ENCODE data around the gene FUBP3.
"Not testable (repeated sequence)": the region's sequence is repeated elsewhere in the genome, so short reads cannot be mapped to it uniquely, and the experiment has no call there.

FUBP3 gene

GRCh38 chr9:130556396-130557076, 22.8 kb upstream of the FUBP3 start:
- DNase-seq = no peak

GRCh38 chr9:130557077-130557468, 22.3 kb upstream of the FUBP3 start:
- DNase-seq = no peak

GRCh38 chr9:130561056-130561455, 18.3 kb upstream of the FUBP3 start:
- DNase-seq = no peak

- not testable (repeated sequence) for DNase-seq
These were observed 16.9 kb upstream of the FUBP3 start for GRCh38 chr9:130562525-130562924.

GRCh38 chr9:130563797-130564196, 15.6 kb upstream of the FUBP3 start:
- DNase-seq = no peak

- no peak for DNase-seq
These were observed 13.6 kb upstream of the FUBP3 start for GRCh38 chr9:130565792-130566191.

- DNase-seq = no peak
These were observed 9.2 kb upstream of the FUBP3 start for GRCh38 chr9:130570208-130570607.

- DNase-seq = no peak
These were observed 3.9 kb upstream of the FUBP3 start for GRCh38 chr9:130575514-130575913.

GRCh38 chr9:130576176-130576575, 3.2 kb upstream of the FUBP3 start:
- DNase-seq = no peak

GRCh38 chr9:130579738-130580463, 524 bp downstream of the FUBP3 start:
- DNase-seq = no peak

- DNase-seq = no peak
These were observed 2.4 kb downstream of the FUBP3 start for GRCh38 chr9:130581766-130582165.

GRCh38 chr9:130583271-130583670, 3.9 kb downstream of the FUBP3 start:
- no peak for DNase-seq

- DNase-seq = no peak
These were observed 8.5 kb downstream of the FUBP3 start for GRCh38 chr9:130587921-130588320.

GRCh38 chr9:130588416-130588815, 9.0 kb downstream of the FUBP3 start:
- no peak for DNase-seq

- DNase-seq = no peak
These were observed 10.4 kb downstream of the FUBP3 start for GRCh38 chr9:130589754-130590153.

GRCh38 chr9:130590305-130590704, 10.9 kb downstream of the FUBP3 start:
- DNase-seq = no peak

- DNase-seq = no peak
These were observed 13.6 kb downstream of the FUBP3 start for GRCh38 chr9:130593020-130593419.

GRCh38 chr9:130597228-130597627, 17.9 kb downstream of the FUBP3 start:
- no peak for DNase-seq

GRCh38 chr9:130598188-130598587, 18.8 kb downstream of the FUBP3 start:
- DNase-seq = no peak

GRCh38 chr9:130599625-130600024, 20.2 kb downstream of the FUBP3 start:
- DNase-seq = no peak

- DNase-seq = no peak
These were observed 21.7 kb downstream of the FUBP3 start for GRCh38 chr9:130601100-130601499.

- no peak for DNase-seq
These were observed 24.9 kb downstream of the FUBP3 start for GRCh38 chr9:130604295-130604694.

- no peak for DNase-seq
These were observed 27.7 kb downstream of the FUBP3 start for GRCh38 chr9:130606887-130607600.

All from activated CD4-positive, alpha-beta T cell treated with anti-CD3 and anti-CD28 coated beads, Interleukin-2, amount 50 U/mL, for 4 hours (primary cell).